HepG2 (cell line): ENCODE measurements around the gene ABL2. TPM values are rescaled to one million over a fixed set of nuclear protein-coding genes. Genes with fewer than 3 reads are reported as not detected.

ENCODE experiments used
- BCL6 ChIP-seq: IDR thresholded peaks from 2 replicates; pipeline ENCODE4 v1.6.1; 2016; ENCODE audit warnings: missing genetic modification reagents, missing compliant biosample characterization
- CEBPZ ChIP-seq: IDR thresholded peaks from 2 replicates; pipeline ENCODE4 v1.6.1; 2012; ENCODE audit warnings: low read length, improper control_type of control experiment
- NFE2 ChIP-seq: sonication (generic); formaldehyde crosslinking; IDR thresholded peaks from 2 replicates; pipeline ENCODE4 v1.4.0; 2020; ENCODE audit warnings: missing genetic modification reagents
- NFIC ChIP-seq: IDR thresholded peaks from 2 replicates; pipeline ENCODE4 v1.6.1; 2012; ENCODE audit warnings: mild to moderate bottlenecking, low read length, inconsistent platforms
- PLRG1 ChIP-seq: fragments of 450-650 bp; conservative IDR thresholded peaks from 2 replicates; pipeline ENCODE4 v1.6.1; 2016
- RNF219 ChIP-seq: sonication (generic); formaldehyde crosslinking; IDR thresholded peaks from 2 replicates; pipeline ENCODE4 v1.5.0; 2020; ENCODE audit warnings: mild to moderate bottlenecking, missing genetic modification reagents
- SCMH1 ChIP-seq: sonication (generic); formaldehyde crosslinking; IDR thresholded peaks from 2 replicates; pipeline ENCODE4 v1.9.0; 2021; ENCODE audit warnings: missing genetic modification reagents, mild to moderate bottlenecking, borderline replicate concordance
- SIX4 ChIP-seq: sonication (generic); formaldehyde crosslinking; IDR thresholded peaks from 2 replicates; pipeline ENCODE4 v1.4.0; 2020; ENCODE audit warnings: missing genetic modification reagents
- ZNF367 ChIP-seq: sonication (generic); formaldehyde crosslinking; IDR thresholded peaks from 2 replicates; pipeline ENCODE4 v1.4.0; 2020; ENCODE audit warnings: missing genetic modification reagents, borderline replicate concordance
- ZNF496 ChIP-seq: sonication (generic); formaldehyde crosslinking; IDR thresholded peaks from 2 replicates; pipeline ENCODE4 v1.8.1; 2023; ENCODE audit warnings: mild to moderate bottlenecking, moderate library complexity, missing genetic modification reagents; ENCODE audit not compliant: insufficient replicate concordance
- ZNF724P ChIP-seq: sonication (generic); formaldehyde crosslinking; IDR thresholded peaks from 2 replicates; pipeline ENCODE4 v1.8.0; 2022; ENCODE audit warnings: missing genetic modification reagents, borderline replicate concordance
- polyA plus RNA-seq, 8 experiments: library from polyadenylated mRNA; depleted of rRNA in 3 of 8; stranded (reverse) in 7 of 8; unstranded in 1 of 8; fragments of >200 nt; fragmentation: Illumina TruSeq in 4 of 8; extraction: Trizol in 4 of 8; gene quantifications; 2 replicates each; pipeline versions ENCODE4 v1.2.1 to v1.2.3, GENCODE V29; 2011 to 2016; ENCODE audit warnings: low read depth in 4 of 8, missing spikeins in 1 of 8, mixed read lengths in 1 of 8; ENCODE audit not compliant: insufficient read depth in 1 of 8
- total RNA-seq, 5 experiments: library from RNA; depleted of rRNA; stranded (reverse); fragments of >200 nt; fragmentation: Illumina TruSeq; extraction: Trizol; gene quantifications; 2 replicates each; pipeline ENCODE4 v1.2.3, GENCODE V29; 2016; ENCODE audit warnings: low read depth in 1 of 5
- TF ChIP-seq, protein P1 (sequence below): sonication (generic); IDR thresholded peaks from 2 replicates; pipeline ENCODE4 v1.6.1; 2016; ENCODE audit warnings: low read depth, borderline replicate concordance

Gene ABL2
- total and polyA plus RNA-seq, 2 of the 13 experiments (the other 11 are each of a cell fraction or from before 2014, with no cell fraction given) = 5.8 to 6.0 TPM

- TF ChIP-seq, protein P1, sequence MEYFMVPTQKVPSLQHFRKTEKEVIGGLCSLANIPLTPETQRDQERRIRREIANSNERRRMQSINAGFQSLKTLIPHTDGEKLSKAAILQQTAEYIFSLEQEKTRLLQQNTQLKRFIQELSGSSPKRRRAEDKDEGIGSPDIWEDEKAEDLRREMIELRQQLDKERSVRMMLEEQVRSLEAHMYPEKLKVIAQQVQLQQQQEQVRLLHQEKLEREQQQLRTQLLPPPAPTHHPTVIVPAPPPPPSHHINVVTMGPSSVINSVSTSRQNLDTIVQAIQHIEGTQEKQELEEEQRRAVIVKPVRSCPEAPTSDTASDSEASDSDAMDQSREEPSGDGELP = peak; percentile 91; the same call in 1 of the 2 replicates
- TF ChIP-seq CEBPZ (no peak), SCMH1 (CRISPR knock-in tag) (no peak), PLRG1 (no peak), NFE2 (CRISPR knock-in tag) (no peak), SIX4 (CRISPR knock-in tag) (no peak), NFIC (no peak), BCL6 (CRISPR knock-in tag) (peak; percentile 79), RNF219 (CRISPR knock-in tag) (no peak), ZNF367 (CRISPR knock-in tag) (no peak), ZNF724P (no peak), ZNF496 (CRISPR knock-in tag) (no peak)
These were observed 137.7 kb downstream of the ABL2 start (continued) for GRCh38 chr1:179091691-179092165.
